ENCODE results near the gene MMP25. TPM values are rescaled to one million over a fixed set of nuclear protein-coding genes. Genes with fewer than 3 reads are reported as not detected.
"Not testable (repeated sequence)": the region's sequence is repeated elsewhere in the genome, so short reads cannot be mapped to it uniquely, and the experiment has no call there.

Gene MMP25
- total and polyA plus RNA-seq, 2 experiments from 2014 or later = 0.16 TPM; not detected in 1

DNA sequence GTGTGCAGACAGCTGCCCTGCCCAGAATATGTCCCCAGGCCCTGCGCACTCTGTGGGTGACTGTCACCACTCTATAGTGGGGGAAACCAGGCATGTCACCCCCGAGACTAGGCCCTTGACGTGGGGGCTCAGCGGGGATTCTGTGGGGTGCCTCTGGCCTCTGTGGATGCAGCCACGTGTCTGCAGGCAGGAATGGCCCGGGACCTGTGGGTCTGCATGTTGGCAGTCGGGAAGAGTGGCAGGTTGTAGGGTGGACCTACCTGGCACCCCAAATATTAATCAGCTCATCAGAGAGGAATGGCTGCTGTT is 20.0 kb downstream of the MMP25 start:
- no peak overlapping the region for H3K4me2 ChIP-seq (ENCODE audit: unreplicated experiment)
- no peaks in the 10 kb centered on the region for H3K36me3 ChIP-seq (ENCODE audit: low read depth)
- no peaks in the 10 kb centered on the region for H4K20me1 ChIP-seq (ENCODE audit: insufficient read depth)
- no peak overlapping the region for H2AFZ ChIP-seq
- H3K79me2 ChIP-seq (ENCODE audit: insufficient read depth) = no peaks in the 10 kb centered on the region
- no peak overlapping the region for H3K27ac ChIP-seq
- peaks cover 5% of the 10 kb centered on the region for H3K4me1 ChIP-seq (ENCODE audit: insufficient read depth)
- 79 to 86% methylated on average over 7 of the region's 7 CpGs for WGBS, 2 experiments (ENCODE audit: low coverage in 1 of 2, low lambda C conversion rate in 2 of 2, missing lambda C conversion rate in 2 of 2)
- H3K4me3 ChIP-seq = no peak overlapping the region
- no peak overlapping the region for H3K9ac ChIP-seq
- TF ChIP-seq EZH2 (IDR thresholded peaks at IDR 0.05; ENCODE audit: insufficient read depth, poor library complexity, severe bottlenecking) = no peak
- H3K27me3 ChIP-seq (replicated peaks; ENCODE audit: insufficient read depth) = 0 out of 2 replicates have a peak, but pooled peaks cover 5% of the 10 kb centered on the region
- in situ Hi-C loops (cut with MboI) = no loop called here
- no peaks in the 10 kb centered on the region for H3K9me3 ChIP-seq (ENCODE audit: low read depth)
- no peaks in the 10 kb centered on the region for H3K9me2 ChIP-seq (ENCODE audit: insufficient read depth)
- H3F3A ChIP-seq (ENCODE audit: insufficient read depth) = no peaks in the 10 kb centered on the region
- no peak for DNase-seq

GRCh38 chr16:3068487-3068886 is 22.1 kb downstream of the MMP25 start:
- Histone ChIP-seq H3K27ac (no peak overlapping the region), H3K9me3 (ENCODE audit: low read depth) (no peaks in the 10 kb centered on the region), H3K4me2 (ENCODE audit: unreplicated experiment) (no peak overlapping the region), H3F3A (ENCODE audit: insufficient read depth) (no peaks in the 10 kb centered on the region), H2AFZ (no peak overlapping the region), H3K4me1 (ENCODE audit: insufficient read depth) (peaks cover 5% of the 10 kb centered on the region), H3K36me3 (ENCODE audit: low read depth) (no peaks in the 10 kb centered on the region), H3K79me2 (ENCODE audit: insufficient read depth) (no peaks in the 10 kb centered on the region), H3K27me3 (replicated peaks; ENCODE audit: insufficient read depth) (0 out of 2 replicates have a peak, but pooled peaks cover 6% of the 10 kb centered on the region), H3K9ac (no peak overlapping the region), H4K20me1 (ENCODE audit: insufficient read depth) (no peaks in the 10 kb centered on the region), H3K9me2 (ENCODE audit: insufficient read depth) (no peaks in the 10 kb centered on the region), H3K4me3 (no peak overlapping the region)
- no peak for DNase-seq
- TF ChIP-seq EZH2phosphoT487 (IDR thresholded peaks at IDR 0.05; ENCODE audit: insufficient read depth, low read depth) (no peak), EZH2 (IDR thresholded peaks at IDR 0.05; ENCODE audit: insufficient read depth, poor library complexity, severe bottlenecking) (no peak)
- WGBS, 2 experiments (ENCODE audit: low coverage in 1 of 2, low lambda C conversion rate in 2 of 2, missing lambda C conversion rate in 2 of 2) = 56 to 68% methylated on average over 4 of the region's 4 CpGs
- in situ Hi-C loops (cut with MboI) = no loop called here

- H3K9me3 ChIP-seq (ENCODE audit: low read depth); H3K27ac ChIP-seq; H3K4me3 ChIP-seq; H3K4me2 ChIP-seq (ENCODE audit: unreplicated experiment); H3K36me3 ChIP-seq (ENCODE audit: low read depth); DNase-seq; H3K9me2 ChIP-seq (ENCODE audit: insufficient read depth); H2AFZ ChIP-seq; in situ Hi-C loops (cut with MboI); H3K27me3 ChIP-seq (replicated peaks; ENCODE audit: insufficient read depth); H3K79me2 ChIP-seq (ENCODE audit: insufficient read depth); H4K20me1 ChIP-seq (ENCODE audit: insufficient read depth); H3F3A ChIP-seq (ENCODE audit: insufficient read depth); H3K9ac ChIP-seq; H3K4me1 ChIP-seq (ENCODE audit: insufficient read depth): not testable (repeated sequence)
- 79 to 82% methylated on average over 9 to 10 of the region's 11 CpGs for WGBS, 2 experiments (ENCODE audit: low coverage in 1 of 2, low lambda C conversion rate in 2 of 2, missing lambda C conversion rate in 2 of 2)
These were observed 22.8 kb downstream of the MMP25 start for GRCh38 chr16:3069146-3069545.

DNA sequence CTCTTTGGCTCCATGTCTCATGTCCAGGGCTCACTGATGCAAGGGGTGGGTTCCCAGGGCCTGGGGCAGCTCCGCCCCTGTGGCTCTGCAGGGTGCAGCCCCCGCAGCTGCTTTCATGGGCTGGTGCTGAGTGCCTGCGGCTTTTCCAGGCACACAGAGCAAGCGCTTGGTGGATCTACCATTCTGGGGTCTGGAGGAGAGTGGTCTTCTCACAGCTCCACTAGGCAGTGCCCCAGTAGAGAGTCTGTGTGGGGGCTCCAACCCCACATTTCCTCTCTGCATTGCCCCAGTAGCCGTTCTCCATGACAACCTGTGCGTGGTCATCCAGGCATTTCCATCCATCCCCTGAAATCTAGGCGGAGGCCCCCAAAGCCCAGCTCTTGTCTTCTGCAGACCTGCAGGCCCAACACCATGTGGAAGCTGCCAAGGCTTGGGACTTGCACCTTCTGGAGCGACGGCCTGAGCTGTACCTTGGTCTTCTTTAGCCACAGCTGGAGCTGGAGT is 24.3 kb downstream of the MMP25 start:
- no peaks in the 10 kb centered on the region for H3K9me2 ChIP-seq (ENCODE audit: insufficient read depth)
- H2AFZ ChIP-seq = no peak overlapping the region
- no peak overlapping the region for H3K9ac ChIP-seq
- H3K4me3 ChIP-seq = no peak overlapping the region
- no peak overlapping the region for H3K4me2 ChIP-seq (ENCODE audit: unreplicated experiment)
- peaks cover under 1% of the 10 kb centered on the region; the same call in 1 of the 2 replicates for H3K4me1 ChIP-seq (ENCODE audit: insufficient read depth)
- H3K27ac ChIP-seq = no peak overlapping the region
- no peaks in the 10 kb centered on the region for H3K9me3 ChIP-seq (ENCODE audit: low read depth)
- no peaks in the 10 kb centered on the region for H3K36me3 ChIP-seq (ENCODE audit: low read depth)
- H3K79me2 ChIP-seq (ENCODE audit: insufficient read depth) = no peaks in the 10 kb centered on the region
- no peaks in the 10 kb centered on the region for H4K20me1 ChIP-seq (ENCODE audit: insufficient read depth)
- H3K27me3 ChIP-seq (replicated peaks; ENCODE audit: insufficient read depth) = peaks cover 6% of the 10 kb centered on the region; the same call in 1 of the 2 replicates
- WGBS, 2 experiments (ENCODE audit: low coverage in 1 of 2, low lambda C conversion rate in 2 of 2, missing lambda C conversion rate in 2 of 2) = 78 to 79% methylated on average over 9 of the region's 9 CpGs
- TF ChIP-seq EZH2phosphoT487 (IDR thresholded peaks at IDR 0.05; ENCODE audit: insufficient read depth, low read depth) = no peak
- no peak for TF ChIP-seq EZH2 (IDR thresholded peaks at IDR 0.05; ENCODE audit: insufficient read depth, poor library complexity, severe bottlenecking)
- H3F3A ChIP-seq (ENCODE audit: insufficient read depth) = no peaks in the 10 kb centered on the region
- in situ Hi-C loops (cut with MboI) = no loop called here
- DNase-seq = no peak

- no peaks in the 10 kb centered on the region for H3K9me2 ChIP-seq (ENCODE audit: insufficient read depth)
- no peaks in the 10 kb centered on the region for H3K79me2 ChIP-seq (ENCODE audit: insufficient read depth)
- no peak for DNase-seq
- peaks cover 6% of the 10 kb centered on the region; the same call in 1 of the 2 replicates for H3K27me3 ChIP-seq (replicated peaks; ENCODE audit: insufficient read depth)
- WGBS, 2 experiments (ENCODE audit: low coverage in 1 of 2, low lambda C conversion rate in 2 of 2, missing lambda C conversion rate in 2 of 2) = 63 to 66% methylated on average over 7 of the region's 7 CpGs
- TF ChIP-seq EZH2phosphoT487 (IDR thresholded peaks at IDR 0.05; ENCODE audit: insufficient read depth, low read depth) = no peak
- no peak for TF ChIP-seq EZH2 (IDR thresholded peaks at IDR 0.05; ENCODE audit: insufficient read depth, poor library complexity, severe bottlenecking)
- no peak overlapping the region for H3K9ac ChIP-seq
- in situ Hi-C loops (cut with MboI) = no loop called here
- no peaks in the 10 kb centered on the region for H4K20me1 ChIP-seq (ENCODE audit: insufficient read depth)
- no peaks in the 10 kb centered on the region for H3K36me3 ChIP-seq (ENCODE audit: low read depth)
- no peak overlapping the region for H2AFZ ChIP-seq
- H3F3A ChIP-seq (ENCODE audit: insufficient read depth) = no peaks in the 10 kb centered on the region
- H3K4me2 ChIP-seq (ENCODE audit: unreplicated experiment) = no peak overlapping the region
- no peak overlapping the region for H3K4me3 ChIP-seq
- H3K9me3 ChIP-seq (ENCODE audit: low read depth) = no peaks in the 10 kb centered on the region
- no peaks in the 10 kb centered on the region for H3K4me1 ChIP-seq (ENCODE audit: insufficient read depth)
- no peak overlapping the region for H3K27ac ChIP-seq
These were observed 25.3 kb downstream of the MMP25 start for GRCh38 chr16:3071655-3072054.

- H3K27ac ChIP-seq; DNase-seq; H3K4me2 ChIP-seq (ENCODE audit: unreplicated experiment); H3K9me2 ChIP-seq (ENCODE audit: insufficient read depth); H3K4me1 ChIP-seq (ENCODE audit: insufficient read depth); H3K36me3 ChIP-seq (ENCODE audit: low read depth); H3K79me2 ChIP-seq (ENCODE audit: insufficient read depth); H3K4me3 ChIP-seq; H3K9me3 ChIP-seq (ENCODE audit: low read depth); in situ Hi-C loops (cut with MboI); H3F3A ChIP-seq (ENCODE audit: insufficient read depth); H3K9ac ChIP-seq; H2AFZ ChIP-seq; H4K20me1 ChIP-seq (ENCODE audit: insufficient read depth): not testable (repeated sequence)
- H3K27me3 ChIP-seq (replicated peaks; ENCODE audit: insufficient read depth) = peaks cover 11% of the 10 kb centered on the region
- 40 to 41% methylated on average over 3 to 4 of the region's 4 CpGs for WGBS, 2 experiments (ENCODE audit: low coverage in 1 of 2, low lambda C conversion rate in 2 of 2, missing lambda C conversion rate in 2 of 2)
These were observed 25.8 kb downstream of the MMP25 start for GRCh38 chr16:3072148-3072547.

DNA sequence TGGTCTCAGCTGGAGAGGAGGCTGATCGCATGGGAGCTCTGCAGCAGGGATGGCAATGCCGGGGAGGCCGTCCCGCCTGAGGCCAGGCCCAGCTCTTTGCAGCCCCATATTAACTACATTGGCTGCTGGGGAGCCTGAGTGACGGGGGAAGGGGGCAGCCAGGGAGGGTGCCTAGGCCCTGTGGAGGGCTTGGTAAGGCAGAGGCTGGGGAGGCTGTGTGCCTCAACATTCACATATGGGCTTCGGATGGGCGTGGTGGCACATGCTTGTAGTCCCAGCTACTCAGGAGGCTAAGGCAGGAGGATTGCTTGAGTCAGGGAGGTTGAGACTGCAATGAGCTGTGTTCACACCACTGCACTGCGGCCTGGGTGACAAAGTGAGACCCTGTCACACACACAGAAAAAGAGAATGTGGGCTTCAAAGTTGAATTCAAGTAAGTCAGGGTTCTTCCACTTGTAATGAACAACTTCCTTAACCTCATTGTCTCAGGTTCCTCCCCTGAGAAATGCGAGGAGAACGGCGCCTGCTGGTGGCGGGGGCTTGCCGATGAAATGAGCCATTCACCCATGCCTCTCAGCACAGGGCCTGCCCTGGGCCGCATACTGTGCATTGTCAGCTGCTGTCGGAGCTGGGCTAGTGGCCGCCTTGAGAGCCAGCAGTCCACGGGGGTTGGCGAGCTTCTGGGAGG is 26.4 kb downstream of the MMP25 start:
- H3K4me3 ChIP-seq; H3K9ac ChIP-seq; H3K9me2 ChIP-seq (ENCODE audit: insufficient read depth); H3K4me2 ChIP-seq (ENCODE audit: unreplicated experiment); H3K79me2 ChIP-seq (ENCODE audit: insufficient read depth); H4K20me1 ChIP-seq (ENCODE audit: insufficient read depth); H3K4me1 ChIP-seq (ENCODE audit: insufficient read depth); H2AFZ ChIP-seq; H3F3A ChIP-seq (ENCODE audit: insufficient read depth); H3K9me3 ChIP-seq (ENCODE audit: low read depth); DNase-seq; in situ Hi-C loops (cut with MboI); H3K27ac ChIP-seq; H3K36me3 ChIP-seq (ENCODE audit: low read depth): not testable (repeated sequence)
- peaks cover 17% of the 10 kb centered on the region for H3K27me3 ChIP-seq (replicated peaks; ENCODE audit: insufficient read depth)
- WGBS, 2 experiments (ENCODE audit: low coverage in 1 of 2, low lambda C conversion rate in 2 of 2, missing lambda C conversion rate in 2 of 2) = 62 to 69% methylated on average over 14 to 15 of the region's 18 CpGs

Measured in GM23248 (cell line).